Adipose tissue (tissue), 3 donors: ENCODE results near the gene DNAJC4. TPM values are rescaled to one million over a fixed set of nuclear protein-coding genes. Genes with fewer than 3 reads are reported as not detected.

Experiments
- H3K27ac ChIP-seq: one replicate; pipeline ENCODE4 v1.5.1; 2013; ENCODE audit warnings: low read depth, low read length
- WGBS, 3 donors: extraction: QIAGEN DNeasy Blood & Tissue Kit; methylation state at CpG; one replicate each; pipeline ENCODE4 v1.1.7; 2013; 5-methylcytosine and 5-hydroxymethylcytosine counted together
- polyA plus RNA-seq, 3 donors: library from polyadenylated mRNA; stranded (reverse); fragments of 200-250 nt; gene quantifications; one replicate each; pipeline ENCODE4 v1.2.3, GENCODE V29; 2013
- donor health status: healthy with polysubstance abuse.
- donor health status: Bipolar disorder and iron deficiency.
- donor health status: healthy.

DNAJC4 gene
- polyA plus RNA-seq, 3 donors: 34.4 to 47.0 (median 42.8) TPM

DNA sequence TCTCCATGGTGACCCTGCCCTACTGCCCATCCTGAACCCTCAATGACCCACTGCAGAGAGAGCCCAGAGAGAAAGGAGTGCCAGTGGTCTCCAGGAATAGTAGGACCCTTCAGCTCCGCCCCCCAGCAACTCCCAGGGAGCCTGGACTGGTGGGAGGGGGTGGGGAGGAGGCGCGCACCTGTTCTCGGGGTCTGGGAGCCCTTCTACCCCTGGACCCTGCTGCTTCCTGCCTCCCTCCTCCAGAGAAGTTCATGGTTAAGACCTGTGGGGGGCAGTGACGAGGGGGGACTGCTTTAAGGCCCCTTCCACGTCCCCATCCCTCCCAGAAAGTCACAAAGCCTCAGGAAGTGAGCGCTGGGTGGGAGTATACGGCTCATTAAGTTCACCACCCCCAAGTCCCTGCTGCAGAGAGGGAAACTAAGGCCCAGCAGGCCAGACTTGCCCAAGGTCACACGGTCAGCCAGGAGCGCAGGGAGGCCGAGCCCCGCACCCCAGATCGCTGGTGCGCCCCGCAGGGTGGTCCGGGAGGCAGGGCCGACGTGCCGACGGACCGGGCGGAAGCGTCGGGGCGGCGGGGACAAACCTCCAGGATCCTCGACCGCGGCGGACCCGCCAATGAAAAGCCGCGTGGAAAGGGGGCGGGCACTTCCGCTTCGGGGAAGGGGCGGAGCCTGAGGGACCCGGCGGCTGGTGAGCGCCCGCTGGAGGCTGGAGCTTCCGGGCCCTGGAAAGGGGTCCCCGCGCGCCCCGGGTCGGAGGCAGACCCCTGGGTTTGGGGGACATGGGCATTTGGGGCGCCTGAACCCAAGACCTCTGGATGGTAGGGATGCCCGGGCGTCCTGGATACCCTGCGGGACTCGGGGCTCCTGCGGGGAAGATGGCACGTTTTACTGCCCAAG, 4.5 kb upstream of the DNAJC4 start, which contains the start of the genes NUDT22 and TRPT1:
TSS of gene NUDT22 (plus strand) at position 667 of the 899 bp plus-strand sequence. CDS start 379 bp downstream, outside the sequence.
TSS of gene TRPT1 (minus strand) at position 579 of the 899 bp plus-strand sequence. CDS start at position 253, 326 bp downstream.
- 1% methylated on average over 52 to 54 of the region's 54 CpGs for WGBS, 3 donors
- peak within 1 kb of the TSS; percentile 48 for H3K27ac ChIP-seq

DNA sequence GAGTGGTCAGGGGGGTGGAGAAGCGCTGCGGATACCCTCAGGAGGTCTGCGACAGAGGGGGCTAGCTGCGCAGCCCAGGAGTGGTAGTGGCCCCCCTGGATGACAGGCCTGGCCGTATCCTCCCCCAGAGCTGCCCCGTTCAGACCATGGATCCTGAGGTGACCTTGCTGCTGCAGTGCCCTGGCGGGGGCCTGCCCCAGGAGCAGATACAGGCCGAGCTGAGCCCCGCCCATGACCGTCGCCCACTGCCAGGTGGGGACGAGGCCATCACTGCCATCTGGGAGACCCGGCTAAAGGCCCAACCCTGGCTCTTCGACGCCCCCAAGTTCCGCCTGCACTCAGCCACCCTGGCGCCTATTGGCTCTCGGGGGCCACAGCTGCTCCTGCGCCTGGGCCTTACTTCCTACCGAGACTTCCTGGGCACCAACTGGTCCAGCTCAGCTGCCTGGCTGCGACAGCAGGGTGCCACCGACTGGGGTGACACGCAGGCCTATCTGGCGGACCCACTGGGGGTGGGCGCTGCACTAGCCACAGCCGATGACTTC, 3.8 kb upstream of the DNAJC4 start:
- H3K27ac ChIP-seq: peak overlapping the region; percentile 48
- WGBS, 3 donors: 5 to 12% (median 8%) methylated on average over 22 to 26 of the region's 26 CpGs

DNA sequence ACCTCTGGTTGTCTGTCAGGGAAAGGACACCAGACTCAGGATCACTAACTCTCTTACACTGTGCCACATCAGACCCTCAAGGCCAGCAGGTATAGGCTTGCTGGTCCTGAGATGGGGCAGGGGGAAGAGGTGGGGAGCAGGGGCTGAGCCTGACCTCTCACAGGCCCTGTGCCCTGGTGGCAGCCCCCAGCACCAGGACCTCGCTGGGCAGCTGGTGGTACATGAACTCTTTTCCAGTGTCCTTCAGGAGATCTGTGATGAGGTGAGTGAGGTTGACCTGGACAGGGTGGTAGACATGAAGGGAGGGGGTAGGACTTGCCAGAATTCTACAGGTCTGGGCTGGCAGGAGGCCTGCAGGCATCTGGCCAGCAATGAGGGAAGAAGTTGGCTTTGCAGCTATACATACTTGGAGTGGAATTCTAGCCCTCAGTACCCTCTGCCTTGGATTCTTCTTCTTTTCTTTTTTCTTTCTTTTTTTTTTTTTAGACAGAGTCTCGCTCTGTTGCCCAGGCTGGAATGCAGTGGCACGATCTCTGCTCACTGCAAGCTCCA, 2.9 kb upstream of the DNAJC4 start:
- no peak overlapping the region for H3K27ac ChIP-seq
- WGBS, 3 donors: 51 to 92% (median 84%) methylated on average over 2 to 3 of the region's 3 CpGs

DNA sequence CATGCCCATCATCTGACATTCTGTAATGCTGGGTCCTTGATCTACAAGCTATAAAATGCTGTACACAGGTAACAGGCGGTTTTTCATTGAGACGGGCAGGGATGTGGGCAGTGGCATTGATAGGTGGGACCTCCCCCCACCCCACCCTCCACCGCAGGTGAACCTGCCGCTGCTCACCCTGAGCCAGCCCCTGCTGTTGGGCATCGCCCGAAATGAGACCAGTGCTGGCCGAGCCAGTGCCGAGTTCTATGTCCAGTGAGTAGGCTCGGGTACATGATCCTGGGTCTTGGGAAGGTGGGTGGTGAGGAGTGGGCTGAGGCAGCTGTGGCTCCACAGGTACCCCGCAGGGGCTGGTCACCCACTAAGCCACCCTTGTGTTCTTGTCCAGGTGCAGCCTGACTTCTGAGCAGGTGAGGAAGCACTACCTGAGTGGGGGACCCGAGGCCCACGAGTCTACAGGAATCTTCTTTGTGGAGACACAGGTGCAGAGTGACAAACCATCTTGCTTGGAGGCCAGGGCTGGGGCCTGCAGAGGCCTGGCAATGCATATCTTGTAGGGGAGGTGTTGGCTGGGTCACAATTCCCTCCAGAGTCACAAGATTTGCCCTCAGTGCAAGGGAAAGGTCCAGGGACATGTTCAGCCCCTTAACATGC, 1.1 kb upstream of the DNAJC4 start:
- no peak overlapping the region for H3K27ac ChIP-seq
- 78 to 91% (median 89%) methylated on average over 12 of the region's 12 CpGs for WGBS, 3 donors

DNA sequence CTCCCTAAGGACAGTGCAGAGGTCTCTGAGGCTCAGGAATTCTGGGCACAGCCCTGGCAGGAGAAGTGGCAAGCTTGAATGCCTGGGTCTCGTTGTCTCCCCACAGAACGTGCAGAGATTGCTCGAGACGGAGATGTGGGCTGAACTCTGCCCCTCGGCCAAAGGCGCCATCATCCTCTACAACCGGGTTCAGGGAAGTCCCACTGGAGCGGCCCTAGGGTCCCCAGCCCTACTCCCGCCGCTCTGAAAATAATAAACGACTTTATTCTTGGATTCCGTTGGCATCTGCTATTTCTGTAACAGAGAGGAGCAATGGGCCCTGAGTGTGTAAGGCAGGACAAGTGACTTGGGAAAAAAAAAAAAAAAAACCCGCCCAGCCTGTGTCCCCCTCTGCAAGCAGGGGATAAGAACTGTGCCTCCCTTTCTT, 591 bp upstream of the DNAJC4 start:
- WGBS, 3 donors: 28 to 42% (median 34%) methylated on average over 13 of the region's 13 CpGs
- no peak overlapping the region for H3K27ac ChIP-seq

DNA sequence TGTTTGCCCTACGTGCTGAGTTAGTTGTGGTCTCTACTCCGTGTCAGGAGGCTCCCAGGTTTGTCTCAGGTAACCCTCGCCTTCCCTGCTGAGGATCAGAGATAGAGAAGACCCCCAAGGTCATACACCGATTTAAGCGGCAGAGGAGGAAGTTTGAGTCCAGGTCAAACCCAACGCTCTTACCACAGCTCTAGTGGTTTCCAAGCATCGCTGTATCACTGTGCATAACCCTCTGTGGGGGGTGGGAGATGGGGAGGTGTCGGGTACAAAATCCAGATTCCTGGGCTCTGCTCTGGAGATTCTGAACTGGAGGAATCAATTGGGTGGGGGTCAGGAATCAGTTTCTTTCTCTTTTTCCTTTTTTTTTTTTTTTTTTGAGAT, 627 bp downstream of the DNAJC4 start:
- peak overlapping the region; percentile 78 for H3K27ac ChIP-seq
- 4 to 11% (median 10%) methylated on average over 8 of the region's 8 CpGs for WGBS, 3 donors

DNA sequence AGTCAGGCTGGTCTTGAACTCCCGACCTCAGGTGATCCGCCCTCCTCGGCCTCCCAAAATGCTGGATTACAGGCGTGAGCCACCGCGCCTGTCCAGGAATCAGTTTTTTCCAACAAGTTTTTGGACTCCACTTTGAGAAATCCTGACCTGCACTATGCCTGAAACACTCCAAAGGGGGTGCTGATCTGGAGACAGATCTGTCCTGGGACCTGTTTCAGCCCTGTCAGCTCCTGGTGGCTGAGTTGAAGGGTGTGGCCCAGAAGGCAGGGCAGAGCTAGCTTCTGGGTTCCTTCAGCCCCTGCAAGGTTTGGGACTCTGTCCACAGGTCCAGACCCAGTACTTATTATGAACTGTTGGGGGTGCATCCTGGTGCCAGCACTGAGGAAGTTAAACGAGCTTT, 1.2 kb downstream of the DNAJC4 start:
- H3K27ac ChIP-seq: no peak overlapping the region
- WGBS, 3 donors: 87 to 91% (median 90%) methylated on average over 7 of the region's 7 CpGs

DNA sequence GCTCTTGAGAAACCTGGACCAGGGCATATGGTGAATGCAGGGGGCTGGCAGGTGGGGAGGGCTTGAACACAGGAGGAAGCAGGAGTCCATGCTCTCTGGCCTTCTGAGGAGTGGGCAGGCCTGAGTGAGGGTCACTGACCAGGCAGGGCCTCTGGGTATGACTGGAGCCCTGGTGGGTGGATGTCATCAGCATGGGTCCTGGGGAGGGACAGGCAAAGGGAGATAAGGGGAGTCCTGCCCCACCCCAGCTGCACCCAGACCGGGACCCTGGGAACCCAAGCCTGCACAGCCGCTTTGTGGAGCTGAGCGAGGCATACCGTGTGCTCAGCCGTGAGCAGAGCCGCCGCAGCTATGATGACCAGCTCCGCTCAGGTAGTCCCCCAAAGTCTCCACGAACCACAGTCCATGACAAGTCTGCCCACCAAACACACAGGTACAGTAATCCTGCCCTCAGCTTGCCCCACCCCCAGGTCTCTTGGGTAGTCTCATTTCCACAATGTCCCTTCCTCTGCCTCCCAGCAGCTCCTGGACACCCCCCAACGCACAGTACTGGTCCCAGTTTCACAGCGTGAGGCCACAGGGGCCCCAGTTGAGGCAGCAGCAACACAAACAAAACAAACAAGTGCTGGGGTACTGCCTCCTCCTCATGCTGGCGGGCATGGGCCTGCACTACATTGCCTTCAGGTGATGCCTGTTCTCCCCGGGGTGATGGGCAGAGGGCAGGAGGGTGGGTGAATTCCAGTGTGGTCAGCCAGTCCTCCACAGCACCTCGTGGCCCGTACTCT, 2.0 kb downstream of the DNAJC4 start:
- WGBS, 3 donors: 86 to 91% (median 87%) methylated on average over 15 of the region's 15 CpGs
- no peak overlapping the region for H3K27ac ChIP-seq

DNA sequence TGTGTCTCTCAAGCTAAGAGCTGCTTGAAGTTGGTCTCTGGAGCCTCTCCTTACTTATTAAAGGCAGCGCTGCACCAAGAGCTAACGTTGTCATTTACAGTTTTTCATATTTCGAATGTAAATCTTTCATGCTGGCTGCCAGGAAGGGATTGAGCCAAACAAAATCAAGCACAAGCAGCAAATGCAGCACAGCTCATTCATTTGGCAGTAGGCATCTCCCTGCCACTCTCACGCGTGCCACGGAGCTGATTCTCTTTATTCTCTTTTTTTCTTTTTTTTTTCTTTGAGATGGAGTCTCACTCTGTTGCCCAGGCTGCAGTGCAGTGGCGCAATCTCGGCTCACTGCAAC, 2.6 kb downstream of the DNAJC4 start:
- 84 to 89% (median 86%) methylated on average over 8 of the region's 8 CpGs for WGBS, 3 donors
- H3K27ac ChIP-seq: no peak overlapping the region

DNA sequence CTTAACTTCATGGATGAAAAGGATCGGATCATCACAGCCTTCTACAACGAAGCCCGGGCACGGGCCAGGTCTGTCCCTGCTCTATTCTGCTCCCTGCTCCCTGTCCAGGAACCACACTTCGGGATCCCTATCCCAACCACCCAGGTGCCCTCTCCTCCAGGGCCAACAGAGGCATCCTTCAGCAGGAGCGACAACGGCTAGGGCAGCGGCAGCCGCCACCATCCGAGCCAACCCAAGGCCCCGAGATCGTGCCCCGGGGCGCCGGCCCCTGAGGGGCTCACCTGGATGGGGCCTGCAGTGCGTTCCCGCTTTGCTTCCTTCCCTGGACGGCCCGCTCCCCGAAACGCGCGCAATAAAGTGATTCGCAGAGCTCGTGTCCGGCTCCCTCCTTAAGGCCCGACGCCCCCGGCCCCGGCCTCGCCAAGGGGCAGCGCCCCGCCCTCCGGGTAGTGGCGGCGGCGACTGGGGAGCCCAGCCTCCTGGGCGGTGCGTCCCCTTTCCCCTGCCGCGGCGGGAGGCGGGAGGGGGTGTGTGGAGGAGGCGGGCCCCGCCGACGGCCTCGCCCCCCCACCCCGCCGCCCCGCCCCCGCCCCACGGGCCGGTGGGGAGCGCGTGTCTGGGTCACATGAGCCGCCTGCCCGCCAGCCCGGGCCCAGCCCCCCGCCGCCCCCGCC, 3.7 kb downstream of the DNAJC4 start, which contains the start of gene VEGFB:
TSS of gene VEGFB (plus strand) at position 672 of the 674 bp plus-strand sequence. CDS start 250 bp downstream, outside the sequence.
- no peak within 1 kb of the TSS for H3K27ac ChIP-seq
- WGBS, 3 donors: 1 to 5% (median 3%) methylated on average over 34 to 48 of the region's 62 CpGs

DNA sequence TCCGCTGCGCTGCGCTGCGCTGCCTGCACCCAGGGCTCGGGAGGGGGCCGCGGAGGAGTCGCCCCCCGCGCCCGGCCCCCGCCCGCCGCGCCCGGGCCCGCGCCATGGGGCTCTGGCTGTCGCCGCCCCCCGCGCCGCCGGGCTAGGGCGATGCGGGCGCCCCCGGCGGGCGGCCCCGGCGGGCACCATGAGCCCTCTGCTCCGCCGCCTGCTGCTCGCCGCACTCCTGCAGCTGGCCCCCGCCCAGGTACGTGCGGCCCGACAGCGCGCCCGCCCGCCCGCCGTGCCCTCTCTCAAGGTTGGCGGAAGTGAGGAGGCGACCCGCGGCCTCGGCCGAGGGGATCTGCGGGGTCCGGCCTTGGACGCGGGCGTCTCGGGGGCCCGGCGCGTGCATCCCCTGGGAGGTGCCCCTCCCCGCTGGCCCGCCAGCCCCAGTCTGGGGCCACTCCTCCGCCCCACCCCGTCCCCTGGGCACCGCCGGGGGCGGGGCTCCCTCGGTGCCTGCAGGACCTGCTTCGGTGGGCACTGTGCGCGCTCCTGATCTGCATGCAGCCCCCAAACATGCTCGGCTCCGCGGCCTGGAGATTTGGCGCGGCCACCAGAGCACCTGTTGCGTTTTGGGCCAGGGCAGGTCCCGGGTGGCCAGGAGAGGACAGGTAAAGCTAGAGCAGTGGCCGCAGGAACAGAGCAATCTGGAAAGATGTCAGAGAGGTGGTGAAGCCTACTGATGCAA, 4.5 kb downstream of the DNAJC4 start:
- 1 to 2% (median 2%) methylated on average over 42 to 80 of the region's 80 CpGs for WGBS, 3 donors
- H3K27ac ChIP-seq: no peak overlapping the region

DNA sequence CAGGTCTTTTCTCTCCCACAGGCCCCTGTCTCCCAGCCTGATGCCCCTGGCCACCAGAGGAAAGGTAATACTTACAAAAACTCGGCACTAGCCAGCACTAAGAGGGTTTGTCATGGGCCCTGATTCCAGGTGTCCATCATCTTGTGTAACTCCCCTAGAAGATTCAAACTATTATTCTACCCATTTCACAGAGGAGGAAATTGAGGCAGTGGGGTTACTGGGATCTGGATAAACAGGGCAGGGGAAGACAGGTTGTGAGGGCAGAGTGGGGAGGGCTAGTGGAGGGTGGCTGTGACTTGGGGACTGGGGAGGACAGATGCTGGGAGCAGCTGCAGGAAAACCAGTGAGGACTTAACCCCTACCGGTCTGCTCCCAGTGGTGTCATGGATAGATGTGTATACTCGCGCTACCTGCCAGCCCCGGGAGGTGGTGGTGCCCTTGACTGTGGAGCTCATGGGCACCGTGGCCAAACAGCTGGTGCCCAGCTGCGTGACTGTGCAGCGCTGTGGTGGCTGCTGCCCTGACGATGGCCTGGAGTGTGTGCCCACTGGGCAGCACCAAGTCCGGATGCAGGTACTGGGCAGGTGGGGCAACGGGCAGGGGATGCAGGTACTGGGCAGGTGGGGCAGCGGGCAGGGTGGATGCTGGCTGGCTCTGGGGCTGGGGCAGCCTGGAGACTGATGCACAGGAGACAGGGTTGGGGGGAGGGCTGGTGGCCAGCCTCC, 5.3 kb downstream of the DNAJC4 start:
- 39 to 87% (median 77%) methylated on average over 11 to 12 of the region's 12 CpGs for WGBS, 3 donors
- H3K27ac ChIP-seq: no peak overlapping the region

DNA sequence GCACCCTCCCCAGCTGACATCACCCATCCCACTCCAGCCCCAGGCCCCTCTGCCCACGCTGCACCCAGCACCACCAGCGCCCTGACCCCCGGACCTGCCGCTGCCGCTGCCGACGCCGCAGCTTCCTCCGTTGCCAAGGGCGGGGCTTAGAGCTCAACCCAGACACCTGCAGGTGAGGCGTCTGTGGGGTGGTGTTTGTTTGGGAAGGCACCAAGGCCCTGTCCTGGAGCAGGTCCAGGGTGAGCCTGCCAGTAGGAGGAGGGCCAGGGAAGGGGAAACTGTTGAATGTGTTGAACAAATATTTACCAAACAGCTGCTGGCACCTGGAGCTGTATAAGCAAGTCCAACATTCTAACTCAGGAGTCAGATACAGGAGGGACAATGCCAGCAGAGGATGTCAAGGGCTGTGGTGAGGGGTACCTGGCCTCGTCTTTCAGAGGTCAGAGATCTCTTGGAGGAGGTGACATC, 7.2 kb downstream of the DNAJC4 start:
- H3K27ac ChIP-seq: no peak overlapping the region
- WGBS, 3 donors: 26 to 82% (median 71%) methylated on average over 12 of the region's 12 CpGs

DNA sequence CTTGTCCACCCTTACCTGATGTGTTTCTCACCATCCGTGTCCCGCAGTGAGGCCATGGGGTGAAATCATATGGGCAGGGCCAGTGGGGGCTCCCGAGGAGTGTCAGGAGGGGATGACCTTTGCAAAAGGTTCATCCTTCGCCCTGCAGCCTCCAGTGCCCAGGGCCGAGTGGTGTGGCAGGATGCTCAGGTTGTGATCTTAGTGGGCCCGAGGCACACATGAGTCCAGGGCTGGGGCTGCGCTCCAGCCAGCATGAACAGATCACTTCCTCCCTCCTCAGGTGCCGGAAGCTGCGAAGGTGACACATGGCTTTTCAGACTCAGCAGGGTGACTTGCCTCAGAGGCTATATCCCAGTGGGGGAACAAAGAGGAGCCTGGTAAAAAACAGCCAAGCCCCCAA, 7.7 kb downstream of the DNAJC4 start:
- no peak overlapping the region for H3K27ac ChIP-seq
- WGBS, 3 donors: 60 to 90% (median 81%) methylated on average over 9 of the region's 9 CpGs

DNA sequence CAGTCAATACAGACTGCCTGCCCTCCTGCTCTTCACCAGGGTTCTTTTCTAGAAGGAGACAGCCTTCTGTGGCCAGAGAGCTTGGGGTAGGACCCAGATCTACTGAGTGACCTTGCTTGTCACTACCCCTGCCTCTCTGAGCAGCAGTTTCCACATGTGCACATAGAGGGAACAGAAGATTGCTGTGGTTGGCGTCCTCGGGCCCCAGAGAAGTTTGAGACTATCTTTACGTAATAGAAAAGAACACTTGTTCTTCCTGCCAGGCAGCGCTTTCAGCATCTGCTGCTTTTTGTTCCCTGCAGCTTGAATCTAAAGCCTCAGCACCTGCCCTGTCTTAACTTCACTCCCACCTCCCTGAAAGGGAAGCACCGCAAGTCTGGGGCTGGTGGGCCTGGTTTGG, 8.7 kb downstream of the DNAJC4 start:
- peak overlapping the region; percentile 49 for H3K27ac ChIP-seq
- WGBS, 3 donors: 52 to 63% (median 60%) methylated on average over 5 of the region's 5 CpGs
